H4 (cell line): ENCODE data around the gene ACSS1. TPM values are rescaled to one million over a fixed set of nuclear protein-coding genes. Genes with fewer than 3 reads are reported as not detected.

ENCODE experiments used
- DNase-seq: peaks from one replicate; pipeline ENCODE4 v3.0.0-alpha.2; 2015; ENCODE audit warnings: low spot score
- total RNA-seq: library from RNA; depleted of rRNA; stranded (reverse); fragments of >200 nt; shearing (Covaris generic); gene quantifications from 2 replicates; pipeline ENCODE4 v1.2.3, GENCODE V29; 2014

The ACSS1 gene
- total RNA-seq, 1 experiment from 2014 or later: 0.21 TPM

GRCh38 chr20:25078662-25079061, 20.7 kb upstream of the ACSS1 start:
- DNase-seq: no peak

GRCh38 chr20:25077610-25078169, 19.8 kb upstream of the ACSS1 start:
- no peak for DNase-seq

DNA sequence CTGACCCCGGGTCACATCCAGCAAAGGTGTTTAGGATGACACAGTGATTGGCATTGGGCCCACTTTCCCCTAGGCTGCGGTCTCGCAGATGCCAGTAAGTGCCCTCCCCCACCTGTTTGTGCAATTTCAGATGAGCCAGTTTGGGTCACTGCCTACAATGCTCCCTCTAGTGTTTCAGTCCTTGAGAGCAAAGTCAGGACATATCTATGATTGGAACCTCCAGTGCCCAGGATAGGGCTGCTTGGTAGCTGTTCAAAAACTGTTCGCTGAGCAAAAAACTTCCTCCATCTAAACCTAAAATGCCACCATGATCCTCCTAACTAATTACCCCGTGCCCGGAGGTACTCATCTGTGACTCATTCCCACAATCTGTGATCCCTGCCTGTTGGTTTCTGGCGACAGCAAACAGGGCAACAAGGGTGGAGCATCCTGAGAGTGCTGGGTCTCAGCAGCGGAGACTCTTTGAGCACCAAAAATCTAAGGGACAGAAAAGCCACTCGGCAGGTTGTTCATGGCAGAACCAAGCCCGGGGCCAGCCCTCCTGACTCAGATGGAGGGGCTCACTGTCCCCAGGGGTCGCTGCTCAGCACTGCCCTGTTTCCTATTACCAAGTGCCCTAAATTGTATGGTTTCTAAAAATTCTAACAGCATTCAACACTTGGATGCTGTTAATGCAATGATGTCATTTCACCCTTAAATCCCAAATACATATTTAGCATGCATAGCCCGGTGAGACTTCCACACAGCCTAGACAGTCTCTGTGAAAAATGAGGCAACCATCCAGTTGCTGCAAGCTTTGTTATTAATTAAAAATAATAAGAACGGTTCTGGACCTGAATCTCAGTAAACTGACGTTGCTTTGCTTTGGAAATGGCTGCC, 19.0 kb upstream of the ACSS1 start:
- DNase-seq: peak; percentile 54

- no peak for DNase-seq
Measured at GRCh38 chr20:25076201-25076600, 18.3 kb upstream of the ACSS1 start.

- DNase-seq: no peak
Measured at GRCh38 chr20:25073544-25073943, 15.6 kb upstream of the ACSS1 start.

DNA sequence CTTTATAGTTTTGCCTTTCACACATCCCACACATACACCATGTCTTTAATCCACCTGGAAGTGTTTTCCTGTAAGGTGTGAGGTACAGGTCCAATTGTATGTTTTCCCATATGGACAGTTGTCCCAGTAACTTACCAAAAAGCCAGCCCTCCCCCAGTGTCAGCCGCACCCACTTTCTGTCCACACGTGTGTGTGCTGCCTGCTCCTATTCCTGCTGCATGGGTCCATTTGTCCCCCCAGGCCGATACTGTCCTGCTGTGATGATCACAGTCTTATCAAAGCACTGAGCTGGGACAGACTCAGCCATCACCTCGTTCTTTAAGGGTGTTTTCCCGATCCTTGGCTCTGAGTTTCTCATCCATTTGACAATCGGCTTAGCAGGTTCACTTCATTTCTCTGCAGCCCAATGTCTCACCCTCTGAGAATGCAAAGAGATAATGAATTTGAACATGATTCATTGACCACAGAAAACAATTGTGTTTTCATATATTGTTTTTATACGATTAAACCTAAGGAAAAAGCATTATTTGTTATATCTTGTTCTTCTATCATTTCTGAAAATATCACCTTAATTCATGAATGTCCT, 14.4 kb upstream of the ACSS1 start:
- DNase-seq: no peak

- DNase-seq: no peak
Measured at GRCh38 chr20:25071734-25072133, 13.8 kb upstream of the ACSS1 start.

DNA sequence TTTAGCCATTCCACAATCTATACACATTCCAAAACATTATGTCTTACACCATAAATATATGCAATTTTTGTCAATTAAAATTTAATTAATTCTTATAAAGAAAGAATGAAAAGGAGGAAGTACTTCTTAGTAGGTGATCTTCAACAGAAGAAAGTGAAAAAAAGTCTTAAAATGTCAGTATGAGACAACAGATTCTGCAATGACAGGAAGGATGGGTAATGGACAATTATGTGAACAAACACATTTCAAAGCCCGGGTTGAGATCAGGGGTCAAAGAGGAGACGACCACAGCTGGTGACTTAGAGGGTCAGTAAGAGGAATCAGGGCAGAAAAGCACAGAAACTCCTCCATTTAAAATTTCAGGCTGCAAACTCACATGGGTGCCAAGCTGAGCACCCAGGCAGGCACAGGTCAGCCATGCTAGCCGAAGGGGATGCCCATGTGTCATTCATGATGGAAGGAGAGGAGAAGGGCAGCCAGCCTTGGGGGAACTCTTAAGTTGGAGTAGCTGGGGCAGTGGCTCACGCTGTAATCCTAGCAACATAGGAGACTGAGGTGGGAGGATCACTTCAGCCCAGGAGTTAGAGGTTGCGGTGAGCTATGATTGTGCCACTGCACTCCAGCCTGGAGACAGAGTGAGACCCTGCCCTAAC, 13.0 kb upstream of the ACSS1 start:
- DNase-seq: no peak

GRCh38 chr20:25067102-25067987, 9.4 kb upstream of the ACSS1 start:
- DNase-seq: no peak

GRCh38 chr20:25066386-25066785, 8.4 kb upstream of the ACSS1 start:
- no peak for DNase-seq

DNA sequence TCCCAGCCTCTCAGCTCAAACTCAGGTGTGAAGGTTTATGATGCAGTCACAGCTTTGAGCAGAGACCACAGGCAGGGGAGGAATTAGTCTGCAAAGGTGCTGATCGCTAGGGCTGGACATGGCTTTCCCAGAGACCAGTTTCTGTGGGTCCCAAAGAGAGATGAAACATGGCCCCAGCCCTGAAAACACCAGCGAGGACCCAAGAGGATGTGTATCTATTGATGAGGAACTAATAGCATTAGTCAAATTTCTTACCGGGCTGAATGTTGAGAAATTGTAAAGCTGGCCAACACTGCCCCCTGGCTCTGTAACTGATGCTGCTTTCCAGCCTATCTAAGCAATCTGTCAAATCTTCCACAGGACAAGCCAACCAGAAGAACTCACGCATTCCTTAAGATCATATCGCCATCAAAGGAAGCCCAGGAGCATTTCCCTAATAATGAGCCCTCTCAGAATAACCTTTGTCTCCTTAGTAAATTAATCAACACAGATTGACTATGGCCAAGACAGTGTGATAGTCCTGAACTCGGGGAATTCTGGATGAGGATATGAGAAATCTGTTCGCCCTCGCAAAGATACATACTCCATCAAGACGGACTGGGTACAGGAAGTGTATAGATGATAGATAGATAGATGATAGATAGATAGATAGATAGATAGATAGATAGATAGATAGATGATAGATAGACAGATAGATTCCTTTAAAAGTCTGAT, 7.8 kb upstream of the ACSS1 start:
- DNase-seq: peak; percentile 31

- DNase-seq: no peak
Measured at GRCh38 chr20:25065072-25065624, 7.2 kb upstream of the ACSS1 start.

- DNase-seq: no peak
Measured at GRCh38 chr20:25064561-25065071, 6.7 kb upstream of the ACSS1 start.

DNA sequence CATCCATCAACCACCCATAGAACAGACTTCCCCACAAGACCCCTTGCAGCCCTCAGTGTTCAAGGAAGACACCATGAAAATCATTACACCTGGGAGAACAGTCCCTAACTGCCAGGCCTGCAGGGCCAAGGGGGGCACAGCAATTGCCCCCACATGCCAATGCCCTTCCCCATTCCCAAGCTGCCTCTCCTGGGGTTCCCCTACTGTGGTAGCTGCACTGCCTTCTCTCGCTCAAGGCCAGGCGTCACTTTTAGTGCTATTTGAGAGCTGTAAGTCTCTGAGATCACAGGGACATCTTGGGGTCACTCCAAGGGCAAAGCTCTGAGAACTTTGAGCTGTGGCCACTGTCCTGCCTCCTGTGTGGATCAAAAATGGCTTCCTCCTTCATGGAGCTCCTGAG, 6.0 kb upstream of the ACSS1 start:
- no peak for DNase-seq

- no peak for DNase-seq
Measured at GRCh38 chr20:25063546-25063945, 5.6 kb upstream of the ACSS1 start.

GRCh38 chr20:25062841-25063240, 4.9 kb upstream of the ACSS1 start:
- DNase-seq: no peak

DNA sequence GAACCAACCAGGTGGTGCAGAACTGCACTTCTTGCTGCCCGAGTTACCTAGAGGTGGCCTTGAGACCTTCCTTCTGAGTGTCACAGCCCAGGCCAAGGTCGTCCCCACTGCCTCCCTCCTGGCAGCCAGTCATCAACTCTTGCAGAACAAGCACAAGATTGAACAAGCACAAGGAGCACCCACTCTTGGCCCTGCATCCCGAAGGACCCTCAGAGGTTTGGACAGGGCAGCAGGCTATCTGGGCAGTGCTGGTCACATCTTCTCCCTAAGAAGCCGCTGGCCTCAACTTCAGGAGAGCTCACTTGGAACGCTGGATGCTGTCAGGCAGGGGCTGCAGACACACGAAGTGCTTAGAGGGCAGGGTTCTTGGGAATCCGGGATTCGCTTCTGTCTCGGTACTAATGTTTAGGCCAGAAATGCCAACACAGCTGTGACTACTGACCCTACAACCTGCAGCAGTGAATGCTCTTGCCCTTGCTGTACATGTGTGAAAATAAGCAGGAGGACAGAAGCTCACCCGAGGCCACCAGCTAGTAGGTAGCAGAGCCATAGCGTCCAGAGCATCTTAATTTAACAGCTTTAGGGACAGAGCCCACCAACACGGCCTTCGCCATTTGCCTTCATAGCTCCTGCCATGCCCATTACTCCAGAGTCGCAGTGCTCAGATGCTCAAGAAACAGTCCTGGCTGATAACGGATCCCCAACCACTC, 4.0 kb upstream of the ACSS1 start:
- DNase-seq: no peak

GRCh38 chr20:25061103-25061799, 3.3 kb upstream of the ACSS1 start:
- no peak for DNase-seq

- no peak for DNase-seq
Measured at GRCh38 chr20:25059866-25060465, 2.0 kb upstream of the ACSS1 start.
